ENCODE results near the gene GPR3.

The GPR3 gene

DNA sequence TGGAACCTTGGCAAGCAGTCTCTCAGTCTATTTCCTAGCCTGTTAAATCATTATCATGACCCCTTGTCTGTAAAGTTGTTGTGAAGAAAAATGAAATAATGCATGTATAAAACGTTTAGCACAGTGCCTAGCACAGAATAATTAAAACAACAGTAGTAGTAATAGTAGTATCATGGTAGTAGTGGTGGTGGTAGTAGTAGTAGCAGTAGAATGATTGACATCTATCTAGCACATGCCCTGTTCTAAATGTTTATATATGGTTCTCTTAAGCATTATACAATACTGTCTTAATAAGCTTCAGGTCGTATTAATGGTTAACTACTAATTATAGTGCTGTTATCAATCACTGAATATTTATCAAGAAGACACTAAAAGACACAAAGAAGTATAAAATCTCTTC, 46.7 kb downstream of the GPR3 start:
- TF ChIP-seq, protein P1, sequence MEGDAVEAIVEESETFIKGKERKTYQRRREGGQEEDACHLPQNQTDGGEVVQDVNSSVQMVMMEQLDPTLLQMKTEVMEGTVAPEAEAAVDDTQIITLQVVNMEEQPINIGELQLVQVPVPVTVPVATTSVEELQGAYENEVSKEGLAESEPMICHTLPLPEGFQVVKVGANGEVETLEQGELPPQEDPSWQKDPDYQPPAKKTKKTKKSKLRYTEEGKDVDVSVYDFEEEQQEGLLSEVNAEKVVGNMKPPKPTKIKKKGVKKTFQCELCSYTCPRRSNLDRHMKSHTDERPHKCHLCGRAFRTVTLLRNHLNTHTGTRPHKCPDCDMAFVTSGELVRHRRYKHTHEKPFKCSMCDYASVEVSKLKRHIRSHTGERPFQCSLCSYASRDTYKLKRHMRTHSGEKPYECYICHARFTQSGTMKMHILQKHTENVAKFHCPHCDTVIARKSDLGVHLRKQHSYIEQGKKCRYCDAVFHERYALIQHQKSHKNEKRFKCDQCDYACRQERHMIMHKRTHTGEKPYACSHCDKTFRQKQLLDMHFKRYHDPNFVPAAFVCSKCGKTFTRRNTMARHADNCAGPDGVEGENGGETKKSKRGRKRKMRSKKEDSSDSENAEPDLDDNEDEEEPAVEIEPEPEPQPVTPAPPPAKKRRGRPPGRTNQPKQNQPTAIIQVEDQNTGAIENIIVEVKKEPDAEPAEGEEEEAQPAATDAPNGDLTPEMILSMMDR (IDR thresholded peaks at IDR 0.05; ENCODE audit: control insufficient read depth, extremely low read depth, insufficient read depth), result no peak

DNA sequence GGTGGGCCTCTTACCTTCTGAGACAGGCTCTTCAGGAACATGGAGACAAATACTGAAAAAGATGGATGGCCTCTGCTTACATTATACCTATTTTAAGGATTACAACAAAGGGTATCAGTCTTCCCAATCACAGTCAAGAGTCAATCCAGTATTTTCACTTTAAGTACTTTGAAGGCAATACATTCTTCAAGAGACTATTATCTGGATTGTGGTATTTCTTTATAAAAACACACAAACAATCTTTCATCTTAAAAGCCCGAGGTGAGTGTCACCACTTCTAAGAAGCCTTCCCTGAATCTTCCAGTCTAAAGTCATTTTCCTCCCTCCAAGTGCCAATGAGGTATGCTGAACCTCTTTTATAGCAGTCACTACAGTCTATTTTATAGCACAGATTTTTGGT, 52.2 kb downstream of the GPR3 start:
- no peak for DNase-seq (ENCODE audit: low read depth)
- TF ChIP-seq, protein P1 (IDR thresholded peaks at IDR 0.05; ENCODE audit: control insufficient read depth, extremely low read depth, insufficient read depth), result no peak
- no peak overlapping the region for H3K4me3 ChIP-seq (ENCODE audit: low read depth, low read length)

More for the DNA sequence above, 46.7 kb downstream of the GPR3 start:
- H3K4me3 ChIP-seq (ENCODE audit: low read depth, low read length), result no peak overlapping the region
- DNase-seq (ENCODE audit: low read depth), result no peak
